ENCODE data around the gene PIGP. TPM values are rescaled to one million over a fixed set of nuclear protein-coding genes. Genes with fewer than 3 reads are reported as not detected.
"Not testable (repeated sequence)": the region's sequence is repeated elsewhere in the genome, so short reads cannot be mapped to it uniquely, and the experiment has no call there.

Gene PIGP
- total and polyA plus RNA-seq, 9 of the 15 experiments (the other 6 are each of a cell fraction or from before 2014, with no cell fraction given): 18.3 to 122 (median 35.6) TPM

DNA sequence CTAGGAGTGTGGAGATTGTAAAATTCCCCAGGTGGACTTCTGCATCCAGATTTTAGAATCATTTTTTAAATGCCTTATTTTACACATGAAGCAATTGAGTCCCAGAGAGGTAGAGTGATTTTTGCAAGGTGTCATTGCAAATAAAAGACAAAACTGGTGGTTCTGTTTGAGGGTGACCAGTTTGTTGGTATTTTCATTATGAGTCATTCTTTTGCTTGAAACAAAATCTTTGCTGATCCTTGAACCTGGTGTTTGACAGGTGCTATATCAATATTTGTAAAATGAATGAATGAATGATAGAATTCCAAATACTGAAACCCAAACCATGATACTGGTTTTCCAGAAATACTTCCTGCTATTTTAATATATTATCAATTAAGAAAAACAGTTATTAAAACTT, 44.3 kb upstream of the PIGP start:
- BruUV-seq (replicated peaks): no TSS peak
- no peaks in the 10 kb centered on the region for H3K9me3 ChIP-seq (replicated peaks; ENCODE audit: control insufficient read depth, insufficient read depth, low read depth, low read length)
- no peaks in the 10 kb centered on the region for H3K4me1 ChIP-seq (replicated peaks in 1 of 2; ENCODE audit: control insufficient read depth in 2 of 2, insufficient read depth in 2 of 2, low read length in 2 of 2)
- no peak overlapping the region for H3K4me2 ChIP-seq (ENCODE audit: insufficient read depth, low read length)
- no peak overlapping the region for H3K9ac ChIP-seq (ENCODE audit: insufficient read depth in 1 of 2, low read depth in 2 of 2, low read length in 2 of 2)
- in situ Hi-C loops (cut with MboI) (no loop called here), intact Hi-C loops (cut with micrococcal nuclease) (no loop called here)
- CTCF ChIA-PET (ENCODE audit: low intra/inter-chr PET ratio): no interaction called here
- no peak overlapping the region for H3K4me3 ChIP-seq
- no peaks in the 10 kb centered on the region for H3K9me1 ChIP-seq (ENCODE audit: control insufficient read depth, insufficient read depth, low read length)
- no peak for FAIRE-seq
- no peak for DNase-seq (ENCODE audit: extremely low read depth in 1 of 4, low spot score in 3 of 4)
- ATAC-seq: no peak
- no peak for TF ChIP-seq ZNF395 (CRISPR knock-in tag; IDR thresholded peaks at IDR 0.05)
- TF ChIP-seq E2F1 (CRISPR knock-in tag; IDR thresholded peaks at IDR 0.05): no peak
- TF ChIP-seq SRSF1 (IDR thresholded peaks at IDR 0.05; ENCODE audit: low read depth, low read length): no peak
- no peak for TF ChIP-seq NR2C2 (CRISPR knock-in tag; IDR thresholded peaks at IDR 0.05)
- TF ChIP-seq NR2C2 (tag; IDR thresholded peaks at IDR 0.05): no peak
- no peak for TF ChIP-seq ZNF184 (CRISPR knock-in tag; IDR thresholded peaks at IDR 0.05)
- H3K27ac ChIP-seq (ENCODE audit: extremely low read depth, low read depth, low read length): no peak overlapping the region
- H3K36me3 ChIP-seq (ENCODE audit: control insufficient read depth, insufficient read depth, low read length): peaks cover 8% of the 10 kb centered on the region; the same call in 1 of the 3 replicates
- no peaks in the 10 kb centered on the region for H3K79me2 ChIP-seq (ENCODE audit: control insufficient read depth, insufficient read depth, low read length)
- no peaks in the 10 kb centered on the region for H3K27me3 ChIP-seq (ENCODE audit: control insufficient read depth in 2 of 2, insufficient read depth in 2 of 2, low read length in 2 of 2)
- H2AFZ ChIP-seq (ENCODE audit: low read depth, low read length): no peak overlapping the region
- no peaks in the 10 kb centered on the region for H4K20me1 ChIP-seq (replicated peaks; ENCODE audit: control insufficient read depth, insufficient read depth, low read length)
- POLR2A ChIA-PET: interaction anchor here (1.5 kb wide), 1 partner anchor 20 kb away, joined by 4 read pairs; no protein-coding TSS in a partner anchor

- H3K27me3 ChIP-seq (ENCODE audit: control insufficient read depth in 2 of 2, insufficient read depth in 2 of 2, low read length in 2 of 2); DNase-seq (ENCODE audit: extremely low read depth in 1 of 4, low spot score in 3 of 4); H3K27ac ChIP-seq (ENCODE audit: extremely low read depth, low read depth, low read length); H3K36me3 ChIP-seq (ENCODE audit: control insufficient read depth, insufficient read depth, low read length); CTCF ChIA-PET (ENCODE audit: low intra/inter-chr PET ratio); BruUV-seq (replicated peaks); H4K20me1 ChIP-seq (replicated peaks; ENCODE audit: control insufficient read depth, insufficient read depth, low read length); H3K4me2 ChIP-seq (ENCODE audit: insufficient read depth, low read length); H3K4me3 ChIP-seq; H2AFZ ChIP-seq (ENCODE audit: low read depth, low read length); H3K4me1 ChIP-seq (replicated peaks in 1 of 2; ENCODE audit: control insufficient read depth in 2 of 2, insufficient read depth in 2 of 2, low read length in 2 of 2); FAIRE-seq; intact Hi-C loops (cut with micrococcal nuclease); H3K9me1 ChIP-seq (ENCODE audit: control insufficient read depth, insufficient read depth, low read length); H3K79me2 ChIP-seq (ENCODE audit: control insufficient read depth, insufficient read depth, low read length); ATAC-seq; in situ Hi-C loops (cut with MboI); H3K9me3 ChIP-seq (replicated peaks; ENCODE audit: control insufficient read depth, insufficient read depth, low read depth, low read length); H3K9ac ChIP-seq (ENCODE audit: insufficient read depth in 1 of 2, low read depth in 2 of 2, low read length in 2 of 2): not testable (repeated sequence)
- 98% methylated on average over 2 of the region's 2 CpGs for WGBS (ENCODE audit: insufficient coverage, low coverage, missing lambda C conversion rate)
- POLR2A ChIA-PET: interaction anchor here (1.5 kb wide), 1 partner anchor 19 kb away, joined by 4 read pairs; no protein-coding TSS in a partner anchor
These were observed 43.6 kb upstream of the PIGP start for GRCh38 chr21:37116459-37116858.

Measured in K562 (cell line).